Esophagus muscularis mucosa (tissue), 4 donors: ENCODE data around the gene ABCF2. TPM values are rescaled to one million over a fixed set of nuclear protein-coding genes. Genes with fewer than 3 reads are reported as not detected.

ENCODE experiments used
- DNase-seq: peaks from one replicate; pipeline ENCODE4 v3.0.0-alpha.2; 2017; ENCODE audit errors: extremely low spot score
- H3K27ac ChIP-seq, 4 donors: fragments of 200-600 bp; sonication (generic); replicated peaks in 1 of 4; 1 replicate in 3 of 4; 2 replicates in 1 of 4; pipeline ENCODE4 v1.5.1; 2016 to 2019; ENCODE audit warnings: mild to moderate bottlenecking in 1 of 4
- H3K27me3 ChIP-seq, 4 donors: fragments of 200-600 bp; sonication (generic); one replicate each; pipeline versions ENCODE4 v1.5.1 to v1.6.0; 2016 to 2019
- H3K36me3 ChIP-seq, 4 donors: fragments of 200-600 bp; sonication (generic); one replicate each; pipeline ENCODE4 v1.5.1; 2016 to 2019
- H3K4me1 ChIP-seq, 4 donors: fragments of 200-600 bp; sonication (generic); one replicate each; pipeline ENCODE4 v1.5.1; 2016 to 2019
- H3K4me3 ChIP-seq, 4 donors: fragments of 200-600 bp; sonication (generic); 1 replicate in 2 of 4; 2 replicates in 2 of 4; pipeline ENCODE4 v1.5.1; 2016 to 2019; ENCODE audit warnings: mild to moderate bottlenecking in 4 of 4, moderate library complexity in 1 of 4
- H3K9me3 ChIP-seq, 4 donors: fragments of 200-600 bp; sonication (generic); 1 replicate in 3 of 4; 2 replicates in 1 of 4; pipeline ENCODE4 v1.5.1; 2016 to 2019
- CTCF ChIP-seq, 3 experiments: fragments of 200-600 bp in 2 of 3; fragments of 450-650 bp in 1 of 3; sonication (generic) in 2 of 3; IDR thresholded peaks; one replicate each; pipeline ENCODE4 v1.5.1; 2017 to 2019; ENCODE audit warnings: antibody characterized with exemption in 3 of 3, mild to moderate bottlenecking in 2 of 3, moderate library complexity in 1 of 3
- EP300 ChIP-seq: sonication (generic); formaldehyde crosslinking; IDR thresholded peaks from one replicate; pipeline ENCODE4 v1.6.1; 2017; ENCODE audit warnings: antibody characterized with exemption
- POLR2A ChIP-seq: fragments of 450-650 bp; IDR thresholded peaks from one replicate; pipeline ENCODE4 v1.6.1; 2017; ENCODE audit warnings: antibody characterized with exemption, moderate library complexity, mild to moderate bottlenecking, low read depth
- POLR2AphosphoS5 ChIP-seq, 2 donors: sonication (generic); formaldehyde crosslinking; IDR thresholded peaks; one replicate each; pipeline ENCODE4 v1.6.1; 2017; ENCODE audit warnings: antibody characterized with exemption in 2 of 2
- WGBS: methylation state at CpG from one replicate; pipeline ENCODE4 v1.1.5; 2018; 5-methylcytosine and 5-hydroxymethylcytosine counted together
- intact Hi-C: fragments of 100-400 bp; cut with DNase I; formaldehyde crosslinking; loops from one replicate; pipeline ENCODE4 v1.15.1; 2023
- total RNA-seq, 4 donors: library from RNA; depleted of rRNA; stranded (reverse); fragments of >200 nt; gene quantifications; one replicate each; pipeline versions ENCODE4 v1.1.0 to v1.2.1, GENCODE V29; 2016

The ABCF2 gene
- total RNA-seq, 4 donors from 2014 or later, result 33.8 to 53.2 (median 39.0) TPM

GRCh38 chr7:151249732-151250072 is 22.7 kb upstream of the ABCF2 start:
- Histone ChIP-seq H3K36me3 (no peaks in the 10 kb centered on the region), H3K9me3 (no peaks in the 10 kb centered on the region), H3K27ac (peak overlapping the region; percentile 91 to 97 (median 94)), H3K4me1 (peaks cover 79 to 82% (median 80%) of the 10 kb centered on the region in 4 donors), H3K4me3 (peak overlapping the region; percentile 64 to 81 (median 72)), H3K27me3 (peaks cover 0 to 10% (median 0%) of the 10 kb centered on the region in 4 donors)
- TF ChIP-seq POLR2A (no peak), POLR2AphosphoS5 (IDR thresholded peaks at IDR 0.05) (no peak), EP300 (no peak), CTCF (IDR thresholded peaks at IDR 0.05) (no peak)
- 13% methylated on average over 3 of the region's 5 CpGs for WGBS
- intact Hi-C loops, result loop anchor here (10.0 kb wide), 1 partner anchor 125 kb away; no protein-coding TSS in a partner anchor
- DNase-seq, result no peak

GRCh38 chr7:151249034-151249731 is 22.2 kb upstream of the ABCF2 start:
- WGBS, result 4% methylated on average over 18 of the region's 45 CpGs

GRCh38 chr7:151248346-151249033 is 21.5 kb upstream of the ABCF2 start, which contains the start of gene SMARCD3:
SMARCD3 (minus strand) TSS chr7:151248694; CDS start chr7:151248562, 132 bp downstream.
- 2% methylated on average over 37 of the region's 71 CpGs for WGBS
- peak within 1 kb of the TSS; percentile 64 to 81 (median 72) for H3K4me3 ChIP-seq
- no peaks in the 10 kb centered on the region for H3K36me3 ChIP-seq
- intact Hi-C loops, result loop anchor here (10.0 kb wide), 1 partner anchor 124 kb away; no protein-coding TSS in a partner anchor
- no peak for TF ChIP-seq EP300
- peak in 1 of 3 experiments; percentile 8 for TF ChIP-seq CTCF (IDR thresholded peaks at IDR 0.05)
- H3K27me3 ChIP-seq, result peaks cover 0 to 12% (median 0%) of the 10 kb centered on the region in 4 donors
- H3K27ac ChIP-seq, result peak within 1 kb of the TSS; percentile 91 to 97 (median 94)
- H3K9me3 ChIP-seq, result no peaks in the 10 kb centered on the region
- DNase-seq, result no peak
- peaks cover 83 to 93% (median 91%) of the 10 kb centered on the region in 4 donors for H3K4me1 ChIP-seq

More at GRCh38 chr7:151249034-151249731, 22.2 kb upstream of the ABCF2 start:
- intact Hi-C loops, result loop anchor here (10.0 kb wide), 1 partner anchor 124 kb away; no protein-coding TSS in a partner anchor
- Histone ChIP-seq H3K4me1 (peaks cover 79 to 88% (median 85%) of the 10 kb centered on the region in 4 donors), H3K27ac (peak overlapping the region; percentile 91 to 97 (median 94)), H3K36me3 (no peaks in the 10 kb centered on the region), H3K27me3 (peaks cover 0 to 12% (median 0%) of the 10 kb centered on the region in 4 donors), H3K4me3 (peak overlapping the region; percentile 64 to 81 (median 72)), H3K9me3 (no peaks in the 10 kb centered on the region)
- TF ChIP-seq POLR2AphosphoS5 (IDR thresholded peaks at IDR 0.05), result peak; percentile 63 to 68
- TF ChIP-seq EP300, result no peak
- TF ChIP-seq POLR2A, result no peak
- no peak for TF ChIP-seq CTCF (IDR thresholded peaks at IDR 0.05)
- no peak for DNase-seq

GRCh38 chr7:151247611-151248345 is 20.8 kb upstream of the ABCF2 start:
- Histone ChIP-seq H3K27ac (peak overlapping the region; percentile 91 to 97 (median 94)), H3K27me3 (peaks cover 0 to 12% (median 0%) of the 10 kb centered on the region in 4 donors), H3K36me3 (peaks cover 0 to 2% (median under 1%) of the 10 kb centered on the region in 4 donors), H3K4me1 (peaks cover 79 to 93% (median 91%) of the 10 kb centered on the region in 4 donors), H3K4me3 (peak overlapping the region; percentile 64 to 81 (median 72)), H3K9me3 (no peaks in the 10 kb centered on the region)
- DNase-seq, result no peak
- intact Hi-C loops, result loop anchor here (10.0 kb wide), 1 partner anchor 123 kb away; no protein-coding TSS in a partner anchor
- WGBS, result 4% methylated on average over 9 of the region's 29 CpGs
- TF ChIP-seq POLR2A, result no peak
- TF ChIP-seq POLR2AphosphoS5 (IDR thresholded peaks at IDR 0.05), result no peak
- TF ChIP-seq EP300, result no peak
- TF ChIP-seq CTCF (IDR thresholded peaks at IDR 0.05), result no peak
